K562 (cell line): Measurements from ENCODE around the gene CTSZ. TPM values are rescaled to one million over a fixed set of nuclear protein-coding genes. Genes with fewer than 3 reads are reported as not detected.

Experiments
- ADNP ChIP-seq: fragments of 200-800 bp; sonication (Bioruptor generic); IDR thresholded peaks from 2 replicates; pipeline ENCODE4 v1.6.1; 2016; ENCODE audit warnings: missing genetic modification characterization, missing compliant biosample characterization
- ASH1L ChIP-seq: fragments of 450-650 bp; IDR thresholded peaks from 2 replicates; pipeline ENCODE4 v1.6.1; 2018; ENCODE audit warnings: borderline replicate concordance, mild to moderate bottlenecking, low read depth; ENCODE audit not compliant: partially characterized antibody
- ELF2 ChIP-seq: fragments of 250-450 bp; sonication (Bioruptor Pico); IDR thresholded peaks from 2 replicates; pipeline ENCODE4 v1.5.0; 2021; ENCODE audit warnings: mild to moderate bottlenecking
- FOXP1 ChIP-seq: sonication (generic); formaldehyde crosslinking; IDR thresholded peaks from 2 replicates; pipeline ENCODE4 v1.8.0; 2022; ENCODE audit warnings: mild to moderate bottlenecking, missing genetic modification reagents
- GATA2 ChIP-seq: sonication (generic); formaldehyde crosslinking; IDR thresholded peaks from 2 replicates; pipeline ENCODE4 v1.4.0; 2020; ENCODE audit warnings: mild to moderate bottlenecking, missing genetic modification reagents
- HDAC1 ChIP-seq, 2 experiments: fragments of 450-650 bp; IDR thresholded peaks; 2 replicates each; pipeline ENCODE4 v1.6.1; 2016 to 2017; ENCODE audit warnings: inconsistent platforms in 1 of 2, mild to moderate bottlenecking in 1 of 2, moderate library complexity in 1 of 2
- MAFF ChIP-seq: IDR thresholded peaks from 2 replicates; pipeline ENCODE4 v1.6.1; 2012; ENCODE audit warnings: low read length, improper control_type of control experiment
- MIER1 ChIP-seq: fragments of 450-650 bp; IDR thresholded peaks from 2 replicates; pipeline ENCODE4 v1.6.1; 2016; ENCODE audit warnings: antibody characterized with exemption, mild to moderate bottlenecking, low read depth
- MTA1 ChIP-seq: fragments of 450-650 bp; IDR thresholded peaks from 2 replicates; pipeline ENCODE4 v1.6.1; 2017; ENCODE audit warnings: borderline replicate concordance
- NCOA2 ChIP-seq, 2 experiments: fragments of 450-650 bp; IDR thresholded peaks; 2 replicates each; pipeline ENCODE4 v1.6.1; 2018; ENCODE audit warnings: mild to moderate bottlenecking in 2 of 2, moderate library complexity in 1 of 2; ENCODE audit not compliant: partially characterized antibody in 2 of 2
- NFRKB ChIP-seq: fragments of 450-650 bp; IDR thresholded peaks from 2 replicates; pipeline ENCODE4 v1.6.1; 2016; ENCODE audit warnings: low read depth
- RBM39 ChIP-seq: fragments of 200-400 bp; formaldehyde crosslinking; optimal IDR thresholded peaks from 2 replicates; pipeline ENCODE3; 2018; ENCODE audit warnings: low read depth, low read length
- RFX1 ChIP-seq: fragments of 450-650 bp; IDR thresholded peaks from 2 replicates; pipeline ENCODE4 v1.6.1; 2016; ENCODE audit warnings: mild to moderate bottlenecking, moderate library complexity
- SMARCC2 ChIP-seq: fragments of 450-650 bp; IDR thresholded peaks from 2 replicates; pipeline ENCODE4 v1.6.1; 2017; ENCODE audit warnings: antibody characterized with exemption, moderate library complexity, mild to moderate bottlenecking, low read depth
- TAL1 ChIP-seq: fragments of 450-650 bp; IDR thresholded peaks from 2 replicates; pipeline ENCODE4 v1.6.1; 2016; ENCODE audit warnings: mild to moderate bottlenecking
- TBL1XR1 ChIP-seq, 2 experiments: IDR thresholded peaks; 2 replicates each; pipeline ENCODE4 v1.6.1; 2012; ENCODE audit warnings: improper control_type of control experiment in 2 of 2, low read length in 2 of 2, mild to moderate bottlenecking in 1 of 2
- ZNF311 ChIP-seq: fragments of 250-450 bp; sonication (Bioruptor Pico); IDR thresholded peaks from 2 replicates; pipeline ENCODE4 v1.4.0; 2020; ENCODE audit warnings: mild to moderate bottlenecking, moderate library complexity
- ZNF589 ChIP-seq: fragments of 200-800 bp; sonication (Bioruptor generic); IDR thresholded peaks from 2 replicates; pipeline ENCODE4 v1.6.1; 2016; ENCODE audit warnings: low read depth, missing genetic modification characterization, missing compliant biosample characterization
- polyA plus RNA-seq, 8 experiments: library from polyadenylated mRNA; depleted of rRNA in 4 of 8; stranded (reverse) in 5 of 8; unstranded in 3 of 8; fragments of >200 nt; fragmentation: Nextera tagmentation in 2 of 8; fragmentation: Illumina TruSeq in 1 of 8; extraction: Ambion mirVana in 2 of 8; extraction: Trizol in 1 of 8; gene quantifications; 2 replicates each; pipeline versions ENCODE4 v1.2.1 to v1.2.3, GENCODE V29; 2011 to 2014; ENCODE audit warnings: inconsistent platforms in 1 of 8, missing spikeins in 1 of 8
- total RNA-seq, 7 experiments: library from RNA; depleted of rRNA in 6 of 7; stranded (reverse); fragments of >200 nt in 6 of 7; fragmentation: Illumina TruSeq in 2 of 7; extraction: Trizol in 2 of 7; gene quantifications; 2 replicates each; pipeline versions ENCODE4 v1.2.1 to v1.2.3, GENCODE V29; 2011 to 2021; ENCODE audit warnings: low replicate concordance in 1 of 7
- TF ChIP-seq, protein P1 (sequence below): fragments of 450-650 bp; IDR thresholded peaks from 2 replicates; pipeline ENCODE4 v1.6.1; 2016
- TF ChIP-seq, protein P2 (sequence below): fragments of 450-650 bp; IDR thresholded peaks from 2 replicates; pipeline ENCODE4 v1.6.1; 2018; ENCODE audit not compliant: partially characterized antibody
- TF ChIP-seq, protein P3 (sequence below): sonication (generic); formaldehyde crosslinking; IDR thresholded peaks from 2 replicates; pipeline ENCODE4 v1.8.0; 2022; ENCODE audit warnings: missing genetic modification reagents, mild to moderate bottlenecking, borderline replicate concordance

Gene CTSZ
- total and polyA plus RNA-seq, 9 of the 15 experiments (the other 6 are each of a cell fraction or from before 2014, with no cell fraction given): 1.6 to 143 (median 82.8) TPM

DNA sequence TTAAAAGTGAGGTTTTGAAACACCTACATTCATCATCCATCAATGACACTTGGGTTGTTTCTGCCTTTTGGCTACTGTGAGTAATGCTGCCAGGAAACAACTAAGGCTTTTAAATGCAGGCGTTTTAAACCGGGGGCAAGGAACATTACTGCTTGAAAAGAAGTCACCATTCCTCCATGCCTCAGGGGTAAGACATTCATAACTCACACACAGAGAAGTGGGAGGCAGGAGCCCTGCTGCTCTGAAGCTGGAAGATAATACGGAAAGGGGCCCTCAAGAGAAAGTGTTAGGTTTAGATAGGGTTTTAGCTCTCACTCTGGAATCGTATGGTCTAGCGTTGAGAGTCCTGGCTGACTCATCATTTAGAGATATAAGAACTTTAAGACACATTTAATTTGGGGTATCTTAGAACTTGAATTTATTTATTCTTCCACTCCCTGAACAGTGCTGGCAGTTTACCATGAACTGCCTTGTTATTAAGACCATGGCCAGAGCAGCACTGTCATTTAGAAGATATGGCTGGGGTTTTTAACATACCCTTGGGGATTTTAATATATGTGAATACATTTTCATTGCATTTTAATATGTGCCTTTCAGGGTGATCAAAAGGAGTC lies 14.0 kb upstream of the CTSZ start (continued):
- TF ChIP-seq TBL1XR1 (IDR thresholded peaks at IDR 0.05; ENCODE audit: low read length in 2 of 2) (peak in 1 of 2 experiments; percentile 94; a peak in 3 of 4 replicates), MTA1 (peak; percentile 59; the same call in 1 of the 2 replicates), FOXP1 (CRISPR knock-in tag) (no peak), NCOA2 (IDR thresholded peaks at IDR 0.05; ENCODE audit: partially characterized antibody in 2 of 2) (peak in 1 of 2 experiments; percentile 76), ASH1L (no peak), RFX1 (peak; percentile 6; the same call in 1 of the 2 replicates), ZNF589 (CRISPR knock-in tag) (peak; percentile 62; the same call in 1 of the 2 replicates), MIER1 (0 out of 2 replicates have a peak, but pooled peaks have one; percentile 1), HDAC1 (IDR thresholded peaks at IDR 0.05) (peak; percentile 18 to 77; a peak in 1 of 4 replicates), ZNF311 (CRISPR knock-in tag) (no peak), ELF2 (CRISPR knock-in tag) (peak; percentile 51; the same call in 1 of the 2 replicates), GATA2 (peak; percentile 89), RBM39 (no peak), MAFF (peak; percentile 86), ADNP (tag) (peak; percentile 9; the same call in 1 of the 2 replicates), NFRKB (peak; percentile 69; the same call in 1 of the 2 replicates), TAL1 (peak; percentile 98), SMARCC2 (peak; percentile 98)
- TF ChIP-seq, protein P1, sequence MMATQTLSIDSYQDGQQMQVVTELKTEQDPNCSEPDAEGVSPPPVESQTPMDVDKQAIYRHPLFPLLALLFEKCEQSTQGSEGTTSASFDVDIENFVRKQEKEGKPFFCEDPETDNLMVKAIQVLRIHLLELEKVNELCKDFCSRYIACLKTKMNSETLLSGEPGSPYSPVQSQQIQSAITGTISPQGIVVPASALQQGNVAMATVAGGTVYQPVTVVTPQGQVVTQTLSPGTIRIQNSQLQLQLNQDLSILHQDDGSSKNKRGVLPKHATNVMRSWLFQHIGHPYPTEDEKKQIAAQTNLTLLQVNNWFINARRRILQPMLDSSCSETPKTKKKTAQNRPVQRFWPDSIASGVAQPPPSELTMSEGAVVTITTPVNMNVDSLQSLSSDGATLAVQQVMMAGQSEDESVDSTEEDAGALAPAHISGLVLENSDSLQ: peak; percentile 89
- TF ChIP-seq, protein P2, sequence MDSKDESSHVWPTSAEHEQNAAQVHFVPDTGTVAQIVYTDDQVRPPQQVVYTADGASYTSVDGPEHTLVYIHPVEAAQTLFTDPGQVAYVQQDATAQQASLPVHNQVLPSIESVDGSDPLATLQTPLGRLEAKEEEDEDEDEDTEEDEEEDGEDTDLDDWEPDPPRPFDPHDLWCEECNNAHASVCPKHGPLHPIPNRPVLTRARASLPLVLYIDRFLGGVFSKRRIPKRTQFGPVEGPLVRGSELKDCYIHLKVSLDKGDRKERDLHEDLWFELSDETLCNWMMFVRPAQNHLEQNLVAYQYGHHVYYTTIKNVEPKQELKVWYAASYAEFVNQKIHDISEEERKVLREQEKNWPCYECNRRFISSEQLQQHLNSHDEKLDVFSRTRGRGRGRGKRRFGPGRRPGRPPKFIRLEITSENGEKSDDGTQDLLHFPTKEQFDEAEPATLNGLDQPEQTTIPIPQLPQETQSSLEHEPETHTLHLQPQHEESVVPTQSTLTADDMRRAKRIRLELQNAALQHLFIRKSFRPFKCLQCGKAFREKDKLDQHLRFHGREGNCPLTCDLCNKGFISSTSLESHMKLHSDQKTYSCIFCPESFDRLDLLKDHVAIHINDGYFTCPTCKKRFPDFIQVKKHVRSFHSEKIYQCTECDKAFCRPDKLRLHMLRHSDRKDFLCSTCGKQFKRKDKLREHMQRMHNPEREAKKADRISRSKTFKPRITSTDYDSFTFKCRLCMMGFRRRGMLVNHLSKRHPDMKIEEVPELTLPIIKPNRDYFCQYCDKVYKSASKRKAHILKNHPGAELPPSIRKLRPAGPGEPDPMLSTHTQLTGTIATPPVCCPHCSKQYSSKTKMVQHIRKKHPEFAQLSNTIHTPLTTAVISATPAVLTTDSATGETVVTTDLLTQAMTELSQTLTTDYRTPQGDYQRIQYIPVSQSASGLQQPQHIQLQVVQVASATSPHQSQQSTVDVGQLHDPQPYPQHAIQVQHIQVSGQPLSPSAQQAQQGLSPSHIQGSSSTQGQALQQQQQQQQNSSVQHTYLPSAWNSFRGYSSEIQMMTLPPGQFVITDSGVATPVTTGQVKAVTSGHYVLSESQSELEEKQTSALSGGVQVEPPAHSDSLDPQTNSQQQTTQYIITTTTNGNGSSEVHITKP: peak; percentile 82
- TF ChIP-seq, protein P3, sequence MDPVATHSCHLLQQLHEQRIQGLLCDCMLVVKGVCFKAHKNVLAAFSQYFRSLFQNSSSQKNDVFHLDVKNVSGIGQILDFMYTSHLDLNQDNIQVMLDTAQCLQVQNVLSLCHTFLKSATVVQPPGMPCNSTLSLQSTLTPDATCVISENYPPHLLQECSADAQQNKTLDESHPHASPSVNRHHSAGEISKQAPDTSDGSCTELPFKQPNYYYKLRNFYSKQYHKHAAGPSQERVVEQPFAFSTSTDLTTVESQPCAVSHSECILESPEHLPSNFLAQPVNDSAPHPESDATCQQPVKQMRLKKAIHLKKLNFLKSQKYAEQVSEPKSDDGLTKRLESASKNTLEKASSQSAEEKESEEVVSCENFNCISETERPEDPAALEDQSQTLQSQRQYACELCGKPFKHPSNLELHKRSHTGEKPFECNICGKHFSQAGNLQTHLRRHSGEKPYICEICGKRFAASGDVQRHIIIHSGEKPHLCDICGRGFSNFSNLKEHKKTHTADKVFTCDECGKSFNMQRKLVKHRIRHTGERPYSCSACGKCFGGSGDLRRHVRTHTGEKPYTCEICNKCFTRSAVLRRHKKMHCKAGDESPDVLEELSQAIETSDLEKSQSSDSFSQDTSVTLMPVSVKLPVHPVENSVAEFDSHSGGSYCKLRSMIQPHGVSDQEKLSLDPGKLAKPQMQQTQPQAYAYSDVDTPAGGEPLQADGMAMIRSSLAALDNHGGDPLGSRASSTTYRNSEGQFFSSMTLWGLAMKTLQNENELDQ: no peak
